ENCODE measurements around the gene IL9R.

- TF ChIP-seq, protein P1, sequence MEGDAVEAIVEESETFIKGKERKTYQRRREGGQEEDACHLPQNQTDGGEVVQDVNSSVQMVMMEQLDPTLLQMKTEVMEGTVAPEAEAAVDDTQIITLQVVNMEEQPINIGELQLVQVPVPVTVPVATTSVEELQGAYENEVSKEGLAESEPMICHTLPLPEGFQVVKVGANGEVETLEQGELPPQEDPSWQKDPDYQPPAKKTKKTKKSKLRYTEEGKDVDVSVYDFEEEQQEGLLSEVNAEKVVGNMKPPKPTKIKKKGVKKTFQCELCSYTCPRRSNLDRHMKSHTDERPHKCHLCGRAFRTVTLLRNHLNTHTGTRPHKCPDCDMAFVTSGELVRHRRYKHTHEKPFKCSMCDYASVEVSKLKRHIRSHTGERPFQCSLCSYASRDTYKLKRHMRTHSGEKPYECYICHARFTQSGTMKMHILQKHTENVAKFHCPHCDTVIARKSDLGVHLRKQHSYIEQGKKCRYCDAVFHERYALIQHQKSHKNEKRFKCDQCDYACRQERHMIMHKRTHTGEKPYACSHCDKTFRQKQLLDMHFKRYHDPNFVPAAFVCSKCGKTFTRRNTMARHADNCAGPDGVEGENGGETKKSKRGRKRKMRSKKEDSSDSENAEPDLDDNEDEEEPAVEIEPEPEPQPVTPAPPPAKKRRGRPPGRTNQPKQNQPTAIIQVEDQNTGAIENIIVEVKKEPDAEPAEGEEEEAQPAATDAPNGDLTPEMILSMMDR (conservative IDR thresholded peaks at IDR 0.05; ENCODE audit: low read depth, low read length): no peak
- no peak for TF ChIP-seq EZH2 (IDR thresholded peaks at IDR 0.05; ENCODE audit: borderline replicate concordance, low read depth, low read length, poor library complexity, severe bottlenecking)
Measured at GRCh38 chrX:155968326-155968661, 29.2 kb upstream of the IL9R start.
